ENCODE data around the gene TMEM185B. TPM values are rescaled to one million over a fixed set of nuclear protein-coding genes. Genes with fewer than 3 reads are reported as not detected.
"Not testable (repeated sequence)": the region's sequence is repeated elsewhere in the genome, so short reads cannot be mapped to it uniquely, and the experiment has no call there.

The TMEM185B gene
- total RNA-seq (2014; rRNA removed; shearing (Covaris generic)): 24.2 and 26.1 TPM in 2 replicates

DNA sequence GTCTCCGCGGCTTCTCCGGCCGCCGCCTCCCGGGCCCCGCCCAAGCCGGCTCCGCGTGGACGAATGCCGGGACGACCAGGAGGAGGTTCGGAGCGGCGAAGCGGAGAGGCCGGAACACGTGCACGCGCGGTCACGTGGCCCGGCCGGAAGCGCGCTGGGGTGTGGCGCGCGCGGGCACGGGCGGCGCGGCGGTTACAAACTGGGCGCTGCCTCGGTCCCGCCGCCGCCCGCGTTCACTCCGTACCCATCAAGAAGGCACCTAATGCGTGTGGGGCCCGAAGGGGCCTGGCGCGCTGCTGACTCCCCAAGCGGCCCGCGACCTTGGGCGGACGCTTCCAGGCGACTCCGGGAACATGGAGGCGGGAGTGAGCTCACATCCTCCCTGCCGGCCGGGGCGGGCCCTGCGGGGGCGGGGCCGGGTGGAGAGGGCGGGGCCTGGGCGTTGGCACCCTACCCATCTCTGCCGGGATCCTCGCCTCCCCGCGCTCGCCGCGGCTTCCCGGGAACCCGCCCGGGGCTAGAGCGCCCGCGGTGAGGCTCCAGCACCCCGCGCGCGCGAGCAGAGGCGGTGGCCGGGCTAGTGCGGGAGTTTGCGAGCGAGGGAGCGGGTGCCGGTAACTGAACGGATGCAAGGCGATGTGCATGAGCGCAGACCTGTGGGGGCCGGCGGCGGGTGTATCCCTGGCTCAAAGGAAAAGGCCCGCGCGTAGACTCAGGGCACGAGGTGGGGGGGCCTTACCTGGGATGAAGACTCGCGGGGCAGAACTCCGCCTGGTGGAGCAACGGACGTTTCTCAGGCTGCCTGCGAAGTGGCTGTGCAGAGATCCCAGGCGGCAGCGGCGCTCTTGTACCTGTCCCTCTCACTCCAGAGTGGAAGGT lies at the start of gene TMEM185B:
Gene TMEM185B, minus strand, starts transcription at position 367 of the 879 bp plus-strand sequence. CDS start 424 bp downstream, outside the sequence.
- in situ Hi-C loops (cut with HindIII; ENCODE audit: low sequenced_read_pairs): no loop called here

DNA sequence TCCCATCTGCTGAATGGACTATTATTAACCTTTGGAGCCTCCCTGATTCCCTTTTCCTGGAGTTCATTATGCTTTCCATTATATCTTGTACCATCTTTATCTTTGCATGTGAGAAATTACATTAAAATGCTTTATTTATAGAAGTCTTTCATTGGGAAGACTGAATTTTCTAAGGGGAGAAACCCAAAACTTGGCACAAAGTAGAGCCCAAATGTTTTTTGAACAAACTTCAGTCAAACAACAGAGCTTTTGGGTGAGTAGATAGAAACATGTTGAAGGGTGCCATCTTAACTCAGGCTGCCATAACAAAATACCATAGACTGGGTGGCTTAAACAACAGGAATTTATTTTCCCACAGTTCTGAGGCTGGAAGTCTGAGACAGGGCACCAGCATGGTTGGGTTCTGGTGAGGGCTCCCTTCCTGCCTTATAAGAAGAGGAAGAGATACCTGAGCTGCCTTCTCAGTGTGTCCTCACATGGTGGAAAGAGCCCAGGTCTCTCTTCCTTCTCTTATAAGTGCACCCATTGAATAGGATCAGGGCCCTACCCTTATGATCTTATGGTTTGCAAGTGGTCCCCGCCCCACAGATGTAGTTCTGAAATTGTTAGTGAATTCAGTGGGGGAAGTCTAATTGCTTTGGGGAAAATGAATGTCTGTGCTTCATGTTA lies 48.6 kb upstream of the TMEM185B start:
- in situ Hi-C loops (cut with HindIII; ENCODE audit: low sequenced_read_pairs): no loop called here

More for the DNA sequence above, at the start of gene TMEM185B:
- peak; percentile 80 for DNase-seq (ENCODE audit: low spot score)

DNA sequence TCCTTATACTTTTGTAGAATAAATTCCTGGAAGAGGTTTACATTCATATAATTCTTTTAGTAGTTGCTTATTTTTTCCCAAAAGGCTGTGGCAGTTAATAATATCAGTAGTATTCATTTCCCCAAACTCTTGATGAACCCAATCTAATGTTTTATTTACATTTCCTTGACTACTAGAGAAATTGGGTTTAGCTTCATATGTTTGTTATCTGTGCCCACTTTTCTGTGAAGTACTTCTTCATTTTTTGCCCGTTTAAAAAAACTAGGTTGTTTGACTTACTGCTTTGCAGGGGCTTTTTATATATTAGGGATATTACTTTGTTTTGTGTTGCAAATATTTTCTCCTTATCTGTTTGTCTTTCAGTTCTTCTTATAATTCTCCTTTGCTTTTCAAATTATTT lies 46.6 kb upstream of the TMEM185B start:
- in situ Hi-C loops (cut with HindIII; ENCODE audit: low sequenced_read_pairs): no loop called here

More for the DNA sequence above, 48.6 kb upstream of the TMEM185B start:
- DNase-seq (ENCODE audit: low spot score): no peak

DNA sequence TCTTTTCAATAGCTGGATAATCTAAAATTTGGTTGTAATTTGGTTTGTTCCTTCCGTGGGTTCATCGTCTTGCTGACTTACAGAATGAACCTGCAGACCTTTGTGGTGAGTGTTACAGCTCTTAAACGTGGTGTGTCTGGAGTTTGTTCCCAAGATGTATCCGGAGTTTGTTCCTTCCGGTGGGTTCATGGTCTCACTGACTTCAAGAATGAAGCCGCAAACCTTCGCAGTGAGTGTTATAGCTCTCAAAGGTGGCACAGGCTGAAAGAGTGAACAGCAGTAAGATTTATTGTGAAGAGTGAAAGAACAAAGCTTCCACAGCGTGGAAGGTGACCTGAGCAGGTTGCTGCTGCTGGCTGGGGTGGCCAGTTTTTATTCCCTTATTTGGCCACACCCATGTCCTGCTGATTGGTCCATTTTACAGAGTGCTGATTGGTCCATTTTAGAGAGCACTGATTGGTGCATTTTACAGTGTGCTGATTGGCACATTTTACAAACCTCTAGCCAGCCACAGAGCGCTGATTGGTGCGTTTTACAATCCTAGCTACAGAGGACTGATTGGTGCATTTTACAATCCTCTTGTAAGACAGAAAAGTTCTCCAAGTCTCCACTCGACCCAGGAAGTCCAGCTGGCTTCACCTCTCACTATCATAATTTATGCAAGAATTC lies 46.0 kb upstream of the TMEM185B start:
- in situ Hi-C loops (cut with HindIII; ENCODE audit: low sequenced_read_pairs): no loop called here
- no peak for DNase-seq (ENCODE audit: low spot score)

More for the DNA sequence above, 46.6 kb upstream of the TMEM185B start:
- DNase-seq (ENCODE audit: low spot score): no peak

DNA sequence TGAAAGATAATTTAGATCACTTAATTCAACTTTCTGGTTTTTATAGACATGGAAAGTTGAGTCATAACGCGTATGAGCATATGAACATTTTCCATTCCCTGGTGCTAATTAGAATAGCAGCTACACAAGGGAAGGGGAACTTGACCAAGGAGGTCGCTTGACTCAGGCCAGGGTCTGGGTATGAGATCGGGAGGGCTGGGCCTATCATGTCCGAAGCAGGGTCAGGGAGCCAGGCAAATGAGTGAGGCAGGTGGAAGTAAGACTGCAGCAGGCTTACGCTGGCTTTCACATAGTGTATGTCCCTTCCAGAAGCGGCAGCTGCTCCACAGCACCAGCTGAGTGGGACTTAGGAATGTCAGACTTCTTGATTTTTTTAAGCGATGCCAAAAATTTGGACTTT lies 44.1 kb upstream of the TMEM185B start:
- in situ Hi-C loops (cut with HindIII; ENCODE audit: low sequenced_read_pairs): no loop called here
- no peak for DNase-seq (ENCODE audit: low spot score)

DNA sequence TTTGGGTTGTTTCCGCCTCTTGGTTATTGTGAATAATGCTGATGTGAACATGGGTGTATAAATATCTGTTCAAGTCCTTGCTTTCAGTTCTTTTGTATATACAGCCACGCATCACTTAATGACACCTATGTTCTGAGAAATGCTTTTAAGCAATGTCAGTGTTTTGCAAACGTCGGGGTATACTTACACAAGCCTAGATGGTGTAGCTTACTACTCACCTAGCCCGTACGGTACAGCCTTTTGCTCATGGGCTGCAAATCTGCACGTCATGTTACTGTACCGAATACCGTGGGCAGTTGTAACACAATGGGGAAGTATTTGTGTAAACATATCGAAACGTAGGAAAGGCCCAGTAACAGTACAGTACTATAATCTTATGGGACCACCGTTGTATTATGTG lies 41.8 kb upstream of the TMEM185B start:
- in situ Hi-C loops (cut with HindIII; ENCODE audit: low sequenced_read_pairs): no loop called here
- DNase-seq (ENCODE audit: low spot score): no peak

DNA sequence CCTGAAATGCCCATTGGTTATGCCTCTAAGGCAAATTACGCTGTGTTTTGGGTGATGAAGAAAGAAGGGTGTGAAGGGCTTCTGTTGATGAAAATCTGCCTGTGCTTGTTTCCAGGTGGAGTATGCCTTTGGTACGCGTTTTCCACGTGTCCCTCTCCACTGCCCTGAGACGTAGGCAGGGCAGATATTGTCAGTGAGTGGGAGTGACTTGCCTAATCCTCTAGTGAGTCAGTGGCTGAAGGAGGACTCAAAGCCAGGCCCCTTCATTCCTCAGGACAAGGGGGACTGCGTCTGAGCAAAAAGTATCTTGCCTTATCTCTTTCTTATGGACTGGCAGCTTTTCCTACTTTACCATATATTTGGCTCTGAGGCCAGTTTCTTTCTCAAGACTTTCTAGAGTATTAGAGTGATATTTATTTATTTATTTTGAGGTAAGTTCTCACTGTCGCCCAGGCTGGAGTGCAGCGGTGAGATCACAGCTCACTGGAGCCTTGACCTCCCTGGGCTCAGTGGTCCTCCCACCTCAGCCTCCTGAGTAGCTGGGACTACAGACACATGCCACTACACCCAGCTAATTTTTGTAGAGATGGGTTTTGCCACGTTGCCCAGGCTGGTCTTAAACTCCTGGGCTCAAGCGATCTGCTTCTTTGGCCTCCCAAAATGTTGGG lies 39.7 kb upstream of the TMEM185B start:
- DNase-seq (ENCODE audit: low spot score): no peak
- in situ Hi-C loops (cut with HindIII; ENCODE audit: low sequenced_read_pairs): no loop called here

DNA sequence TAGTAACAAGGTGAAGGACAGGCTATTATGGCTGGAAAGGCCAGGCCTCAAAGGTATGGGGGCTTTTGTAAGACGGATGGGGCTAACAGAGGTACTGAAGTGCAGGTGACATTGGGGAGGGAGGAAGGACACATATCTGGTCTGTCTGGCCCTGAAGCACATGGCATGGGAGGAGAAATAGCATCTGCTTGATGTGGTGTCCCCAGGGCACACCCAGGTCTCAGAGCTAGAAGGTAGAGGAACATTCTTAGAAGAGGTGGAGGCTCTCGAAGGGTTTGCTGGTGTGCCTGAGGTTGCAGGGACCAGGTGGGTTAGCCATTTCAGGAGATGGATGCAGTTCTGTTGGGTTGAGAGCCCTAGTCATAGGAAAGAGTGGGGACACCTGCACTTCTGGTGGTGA lies 39.0 kb upstream of the TMEM185B start:
- in situ Hi-C loops (cut with HindIII; ENCODE audit: low sequenced_read_pairs): no loop called here
- DNase-seq (ENCODE audit: low spot score): no peak

DNA sequence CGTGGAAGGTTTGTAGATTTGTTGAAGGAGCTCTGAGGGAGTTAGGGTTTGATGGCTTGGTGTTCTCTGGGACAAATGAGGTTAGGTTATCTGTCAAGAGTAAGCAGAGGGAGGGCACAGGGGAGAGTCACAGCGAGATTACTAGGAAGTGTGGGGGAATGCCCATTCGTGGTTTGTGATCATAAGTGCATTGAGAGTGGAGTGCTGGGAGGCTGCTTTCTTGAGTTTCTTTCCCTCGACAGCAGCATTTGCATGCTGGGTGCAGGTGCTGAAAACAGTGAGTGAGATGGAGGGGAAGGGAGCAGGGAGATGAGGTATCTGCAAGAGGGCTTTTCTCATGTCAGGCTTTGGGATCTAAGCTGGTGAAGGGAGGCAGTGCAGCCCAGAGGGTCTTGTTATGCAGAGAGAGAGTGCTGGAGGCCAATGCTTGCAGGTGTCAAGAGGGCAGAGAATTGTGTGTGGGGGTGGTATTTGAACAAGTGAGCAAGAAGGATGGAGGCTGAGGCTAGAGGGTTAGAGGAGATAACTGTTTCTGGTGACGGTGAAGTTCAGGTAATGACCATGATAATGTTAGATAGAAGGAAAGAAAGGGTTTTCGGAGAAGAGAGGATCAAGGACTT lies 38.3 kb upstream of the TMEM185B start:
- no peak for DNase-seq (ENCODE audit: low spot score)

DNA sequence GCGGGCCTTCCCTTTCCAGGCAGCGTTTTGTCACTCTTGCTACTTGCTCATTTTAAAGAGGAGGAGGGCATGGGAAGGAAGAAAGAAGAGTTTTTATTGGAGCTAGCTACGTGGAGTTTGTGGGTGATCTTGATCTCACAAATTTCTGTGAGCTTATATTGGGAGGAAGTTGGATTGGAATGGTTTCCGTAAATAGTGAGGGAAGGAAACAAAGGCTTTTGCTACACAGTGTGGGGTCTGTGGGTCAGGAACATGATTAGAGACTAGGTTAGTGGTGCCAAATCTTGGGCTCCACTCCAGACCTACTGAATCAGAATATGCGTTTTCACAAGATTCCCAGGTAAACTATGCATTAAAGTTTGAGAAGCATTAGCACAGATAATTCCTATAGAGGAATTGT lies 37.5 kb upstream of the TMEM185B start:
- in situ Hi-C loops (cut with HindIII; ENCODE audit: low sequenced_read_pairs): no loop called here
- DNase-seq (ENCODE audit: low spot score): no peak

More for the DNA sequence above, 38.3 kb upstream of the TMEM185B start:
- in situ Hi-C loops (cut with HindIII; ENCODE audit: low sequenced_read_pairs): no loop called here

DNA sequence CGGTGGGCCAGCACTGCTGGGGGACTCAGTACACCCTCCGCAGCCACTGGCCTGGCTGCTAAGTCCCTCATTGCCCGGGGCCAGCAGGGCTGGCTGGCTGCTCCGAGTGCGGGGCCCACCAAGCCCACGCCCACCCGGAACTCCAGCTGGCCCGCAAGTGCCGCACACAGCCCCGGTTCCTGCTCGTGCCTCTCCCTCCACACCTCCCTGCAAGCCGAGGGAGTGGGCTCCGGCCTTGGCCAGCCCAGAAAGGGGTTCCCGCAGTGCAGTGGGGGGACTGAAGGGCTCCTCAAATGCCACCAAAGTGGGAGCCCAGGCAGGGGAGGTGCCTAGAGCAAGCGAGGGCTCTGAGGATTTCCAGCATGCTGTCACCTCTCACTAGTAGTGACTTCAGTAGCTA lies 36.7 kb upstream of the TMEM185B start:
- in situ Hi-C loops (cut with HindIII; ENCODE audit: low sequenced_read_pairs); DNase-seq (ENCODE audit: low spot score): not testable (repeated sequence)

DNA sequence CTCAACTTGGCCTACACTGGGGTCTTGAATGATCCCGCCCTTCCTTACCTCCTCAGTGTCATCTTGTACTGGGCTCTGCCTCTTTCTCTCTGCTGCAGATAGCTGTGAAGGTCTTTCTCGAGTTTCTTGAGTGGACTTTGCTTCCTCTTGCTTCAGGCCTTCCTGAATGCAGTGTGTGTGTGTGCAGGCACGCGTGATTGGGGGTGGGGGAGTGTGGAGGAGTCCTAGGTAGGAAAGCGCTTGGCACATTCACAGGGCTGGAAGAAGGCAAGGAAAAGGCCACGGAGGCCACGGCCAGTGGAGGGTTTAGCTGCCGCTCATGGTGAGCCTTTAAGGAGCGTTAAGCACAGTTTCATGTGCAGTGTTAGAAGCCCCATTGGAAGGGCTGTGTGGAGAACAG lies 35.0 kb upstream of the TMEM185B start:
- DNase-seq (ENCODE audit: low spot score): no peak
- in situ Hi-C loops (cut with HindIII; ENCODE audit: low sequenced_read_pairs): no loop called here

DNA sequence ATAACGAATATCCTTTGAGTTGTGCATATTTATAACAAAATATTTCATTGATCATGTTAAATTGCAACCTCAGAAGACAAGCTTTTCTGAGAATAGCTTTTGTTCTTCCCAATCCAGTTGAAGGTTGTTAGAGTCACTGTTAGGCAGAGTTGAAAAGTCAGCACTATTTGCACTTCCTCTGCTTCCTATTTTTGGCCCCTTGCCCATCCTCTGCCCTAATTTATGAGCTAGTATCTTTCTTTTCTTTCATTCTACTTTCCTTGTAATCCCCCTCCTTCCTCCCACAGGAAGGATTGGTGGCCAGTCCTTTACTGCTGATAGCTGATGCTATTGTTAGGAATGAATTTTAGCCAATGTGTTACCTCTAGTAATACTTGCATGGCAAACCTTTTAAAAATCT lies 34.3 kb upstream of the TMEM185B start:
- no peak for DNase-seq (ENCODE audit: low spot score)
- in situ Hi-C loops (cut with HindIII; ENCODE audit: low sequenced_read_pairs): no loop called here

DNA sequence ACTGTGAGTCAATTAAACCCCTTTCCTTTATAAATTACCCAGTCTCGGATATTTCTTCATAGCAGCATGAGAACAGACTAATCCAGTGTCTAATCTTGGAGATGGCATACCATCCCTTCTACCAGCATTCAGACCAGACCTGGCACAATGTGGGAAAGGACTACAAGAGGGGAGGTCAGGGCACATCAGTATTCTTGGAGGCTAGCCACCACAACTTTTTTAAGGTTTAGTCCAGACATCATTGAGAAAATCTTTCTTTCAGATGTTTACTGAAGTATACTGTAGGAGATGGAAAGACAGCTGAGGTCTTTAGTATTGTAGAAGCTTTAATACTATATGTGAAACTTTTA lies 33.4 kb upstream of the TMEM185B start:
- in situ Hi-C loops (cut with HindIII; ENCODE audit: low sequenced_read_pairs): no loop called here
- no peak for DNase-seq (ENCODE audit: low spot score)

DNA sequence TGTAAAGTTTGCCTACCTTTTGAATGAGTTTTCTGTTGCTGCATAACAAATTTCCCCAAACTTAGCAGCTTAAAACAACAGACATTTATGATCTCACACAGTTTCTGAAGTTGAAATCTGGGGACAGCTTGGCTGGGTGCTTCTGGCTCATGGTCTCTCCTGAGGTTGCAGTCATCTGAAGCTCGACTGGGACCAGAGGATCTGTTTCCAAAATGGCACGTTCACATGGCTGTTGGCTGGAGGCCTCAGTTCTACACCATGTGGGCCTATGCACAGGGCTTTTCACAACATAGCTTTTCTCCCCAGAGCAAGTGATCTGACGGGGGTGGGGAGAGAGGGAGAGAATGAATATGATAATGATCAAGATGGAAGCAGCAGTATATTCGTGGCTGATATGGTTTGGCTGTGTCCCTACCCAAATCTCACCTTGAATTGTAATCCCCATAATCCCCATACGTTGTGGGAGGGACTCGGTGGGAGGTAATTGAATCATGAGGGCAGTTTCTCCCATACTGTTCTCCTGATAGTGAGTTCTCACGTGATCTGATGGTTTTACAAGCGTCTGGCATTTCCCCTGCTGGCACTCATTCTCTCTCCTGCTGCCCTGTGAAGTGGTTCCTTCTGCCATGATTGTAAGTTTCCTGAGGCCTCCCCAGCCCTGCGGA lies 32.9 kb upstream of the TMEM185B start:
- DNase-seq (ENCODE audit: low spot score): no peak
- in situ Hi-C loops (cut with HindIII; ENCODE audit: low sequenced_read_pairs): no loop called here

DNA sequence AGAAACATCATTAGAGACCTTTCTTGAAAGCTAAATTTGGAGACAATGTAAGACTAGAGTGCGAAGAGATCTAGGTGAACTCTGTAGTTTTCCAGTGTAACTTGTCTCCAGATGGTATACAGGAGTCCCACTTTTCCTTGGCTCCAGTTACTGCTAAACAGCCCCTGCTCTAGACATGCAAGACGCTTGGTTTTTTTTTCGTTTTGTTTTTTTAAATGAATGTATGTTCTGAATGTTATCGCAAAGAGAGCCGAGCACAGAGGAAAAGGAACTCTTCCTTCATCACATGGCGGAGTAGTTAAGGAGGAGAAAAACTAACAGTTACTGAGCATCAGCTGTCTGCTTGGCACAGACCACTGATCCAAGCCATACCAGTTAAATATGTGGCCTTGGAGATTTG lies 31.9 kb upstream of the TMEM185B start:
- no peak for DNase-seq (ENCODE audit: low spot score)
- in situ Hi-C loops (cut with HindIII; ENCODE audit: low sequenced_read_pairs): no loop called here

DNA sequence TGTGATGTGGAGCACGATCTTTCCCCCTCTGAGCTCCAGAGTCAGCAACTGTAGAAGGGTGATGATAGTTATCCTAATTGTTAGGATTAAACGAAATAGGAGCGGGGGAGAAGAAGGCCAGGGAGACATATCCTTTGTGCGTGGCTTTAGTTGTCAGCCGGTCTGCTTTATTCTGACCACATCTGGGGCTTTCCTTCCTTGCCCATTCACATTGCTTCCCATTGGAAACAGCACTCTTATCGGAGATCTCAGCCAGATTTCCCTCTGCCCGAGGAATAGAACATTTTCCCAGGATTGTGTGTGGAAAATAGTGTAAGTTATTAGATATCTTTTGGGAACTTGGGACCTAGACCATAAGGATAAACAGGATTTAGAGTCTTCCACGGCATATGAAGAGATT lies 31.0 kb upstream of the TMEM185B start:
- in situ Hi-C loops (cut with HindIII; ENCODE audit: low sequenced_read_pairs): no loop called here
- DNase-seq (ENCODE audit: low spot score): no peak

DNA sequence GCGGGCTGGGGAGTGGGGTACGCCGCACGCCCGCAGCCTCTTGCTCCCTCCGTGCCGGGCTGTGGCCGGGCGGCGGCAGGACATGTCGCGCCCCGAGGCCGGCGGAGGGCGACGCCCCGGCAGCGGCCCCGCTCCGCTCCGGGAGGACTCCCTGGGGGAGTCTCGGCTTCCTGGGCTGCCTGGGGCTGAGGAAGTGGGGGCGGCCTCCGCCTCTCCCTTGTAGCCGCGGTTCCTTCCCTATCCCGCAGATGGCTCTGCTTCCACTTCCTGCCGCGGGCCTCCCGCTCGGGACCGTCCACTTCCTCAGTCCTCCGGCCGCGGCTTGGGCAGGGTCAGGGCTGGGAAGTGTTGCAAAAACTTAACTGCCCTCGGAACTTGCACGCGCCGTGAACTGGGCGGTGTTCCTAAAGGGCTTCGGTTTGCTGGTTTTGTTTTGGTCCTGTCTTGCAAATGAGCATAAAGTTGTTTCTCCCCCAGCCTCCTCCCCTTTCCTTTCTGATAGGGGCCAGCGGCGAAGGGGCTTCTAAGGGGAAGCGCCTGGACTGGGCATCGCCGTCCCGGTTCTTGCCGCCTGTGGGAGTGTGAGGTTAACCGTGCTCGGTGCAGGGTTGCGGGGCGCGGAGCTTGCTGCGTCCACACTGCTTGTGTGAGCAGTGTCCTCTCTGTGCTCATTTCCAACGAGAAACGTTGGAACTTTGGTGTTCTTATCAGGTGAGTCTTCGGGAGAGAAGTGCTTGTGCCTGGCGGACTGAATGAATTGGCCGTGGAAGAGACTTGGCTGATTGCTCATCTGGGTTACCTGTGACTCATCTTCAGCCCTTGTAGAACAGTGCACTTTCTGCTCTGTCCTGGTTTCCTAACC lies 30.1 kb upstream of the TMEM185B start:
- peak; percentile 71 for DNase-seq (ENCODE audit: low spot score)
- in situ Hi-C loops (cut with HindIII; ENCODE audit: low sequenced_read_pairs): no loop called here
